ENCODE measurements around the gene SULF2.

DNA sequence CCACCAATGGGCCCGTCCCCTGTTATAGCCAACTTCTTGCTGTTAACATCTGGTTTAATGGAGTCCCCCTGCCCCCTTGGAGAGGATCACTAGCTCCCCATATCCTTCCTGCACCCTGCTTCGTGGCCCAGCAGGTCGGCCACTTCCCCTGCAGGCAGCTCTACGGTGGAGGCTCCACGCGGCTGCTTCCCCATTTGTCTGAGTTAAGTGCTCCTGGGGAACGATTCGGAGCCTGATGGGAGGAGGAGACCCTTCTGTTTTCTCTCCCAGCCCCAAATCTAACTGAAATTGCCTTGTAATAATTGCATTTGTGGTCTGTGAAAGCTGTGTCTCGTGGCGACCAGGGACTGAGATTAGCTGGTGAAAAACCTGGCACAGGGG, 74.6 kb downstream of the SULF2 start:
- no peak for TF ChIP-seq EZH2 (IDR thresholded peaks at IDR 0.05; ENCODE audit: borderline replicate concordance, low read length)
- TF ChIP-seq, protein P1, sequence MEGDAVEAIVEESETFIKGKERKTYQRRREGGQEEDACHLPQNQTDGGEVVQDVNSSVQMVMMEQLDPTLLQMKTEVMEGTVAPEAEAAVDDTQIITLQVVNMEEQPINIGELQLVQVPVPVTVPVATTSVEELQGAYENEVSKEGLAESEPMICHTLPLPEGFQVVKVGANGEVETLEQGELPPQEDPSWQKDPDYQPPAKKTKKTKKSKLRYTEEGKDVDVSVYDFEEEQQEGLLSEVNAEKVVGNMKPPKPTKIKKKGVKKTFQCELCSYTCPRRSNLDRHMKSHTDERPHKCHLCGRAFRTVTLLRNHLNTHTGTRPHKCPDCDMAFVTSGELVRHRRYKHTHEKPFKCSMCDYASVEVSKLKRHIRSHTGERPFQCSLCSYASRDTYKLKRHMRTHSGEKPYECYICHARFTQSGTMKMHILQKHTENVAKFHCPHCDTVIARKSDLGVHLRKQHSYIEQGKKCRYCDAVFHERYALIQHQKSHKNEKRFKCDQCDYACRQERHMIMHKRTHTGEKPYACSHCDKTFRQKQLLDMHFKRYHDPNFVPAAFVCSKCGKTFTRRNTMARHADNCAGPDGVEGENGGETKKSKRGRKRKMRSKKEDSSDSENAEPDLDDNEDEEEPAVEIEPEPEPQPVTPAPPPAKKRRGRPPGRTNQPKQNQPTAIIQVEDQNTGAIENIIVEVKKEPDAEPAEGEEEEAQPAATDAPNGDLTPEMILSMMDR (conservative IDR thresholded peaks at IDR 0.05 in 1 of 2, IDR thresholded peaks at IDR 0.05 in 1 of 2; ENCODE audit: extremely low read depth in 1 of 2, insufficient read depth in 1 of 2, low read depth in 1 of 2, low read length in 2 of 2) = no peak
